ENCODE results near the gene PJA1.

DNA sequence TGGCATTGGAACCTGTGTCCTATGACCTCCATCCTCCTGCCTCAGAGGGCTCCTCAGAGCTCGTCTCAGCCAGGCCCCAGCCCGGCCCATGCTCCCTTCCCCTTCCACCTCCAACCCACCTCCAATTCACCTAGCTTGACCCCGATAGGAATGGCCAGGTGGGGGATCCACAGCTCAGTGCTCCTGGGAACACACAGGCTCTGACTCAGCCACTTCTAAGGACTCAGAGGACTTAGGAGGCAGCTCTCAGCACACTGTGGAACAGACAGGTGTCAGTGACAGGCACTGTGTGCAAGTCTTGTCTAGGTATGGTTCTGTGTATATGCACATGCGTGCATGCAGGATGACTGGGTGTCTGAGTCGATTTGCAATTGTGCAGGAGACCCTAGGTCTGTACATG is 44.8 kb downstream of the PJA1 start:
- TF ChIP-seq, protein P1, sequence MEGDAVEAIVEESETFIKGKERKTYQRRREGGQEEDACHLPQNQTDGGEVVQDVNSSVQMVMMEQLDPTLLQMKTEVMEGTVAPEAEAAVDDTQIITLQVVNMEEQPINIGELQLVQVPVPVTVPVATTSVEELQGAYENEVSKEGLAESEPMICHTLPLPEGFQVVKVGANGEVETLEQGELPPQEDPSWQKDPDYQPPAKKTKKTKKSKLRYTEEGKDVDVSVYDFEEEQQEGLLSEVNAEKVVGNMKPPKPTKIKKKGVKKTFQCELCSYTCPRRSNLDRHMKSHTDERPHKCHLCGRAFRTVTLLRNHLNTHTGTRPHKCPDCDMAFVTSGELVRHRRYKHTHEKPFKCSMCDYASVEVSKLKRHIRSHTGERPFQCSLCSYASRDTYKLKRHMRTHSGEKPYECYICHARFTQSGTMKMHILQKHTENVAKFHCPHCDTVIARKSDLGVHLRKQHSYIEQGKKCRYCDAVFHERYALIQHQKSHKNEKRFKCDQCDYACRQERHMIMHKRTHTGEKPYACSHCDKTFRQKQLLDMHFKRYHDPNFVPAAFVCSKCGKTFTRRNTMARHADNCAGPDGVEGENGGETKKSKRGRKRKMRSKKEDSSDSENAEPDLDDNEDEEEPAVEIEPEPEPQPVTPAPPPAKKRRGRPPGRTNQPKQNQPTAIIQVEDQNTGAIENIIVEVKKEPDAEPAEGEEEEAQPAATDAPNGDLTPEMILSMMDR (IDR thresholded peaks at IDR 0.05), result no peak
- TF ChIP-seq FOSL2 (IDR thresholded peaks at IDR 0.05) (no peak), FOSL2 (CRISPR knock-in tag; IDR thresholded peaks at IDR 0.05) (no peak), NFE2L2 (conservative IDR thresholded peaks at IDR 0.05; ENCODE audit: low read length) (no peak), POLR2A (IDR thresholded peaks at IDR 0.05; ENCODE audit: low read length) (no peak), JUN (IDR thresholded peaks at IDR 0.05) (no peak), KDM1A (IDR thresholded peaks at IDR 0.05; ENCODE audit: low read depth) (no peak), PHF8 (IDR thresholded peaks at IDR 0.05; ENCODE audit: borderline replicate concordance, low read depth) (no peak), EHMT2 (IDR thresholded peaks at IDR 0.05; ENCODE audit: low read depth) (no peak), HOXB5 (CRISPR knock-in tag; IDR thresholded peaks at IDR 0.05) (no peak)
